Measurements from ENCODE around the gene CMC4.

DNA sequence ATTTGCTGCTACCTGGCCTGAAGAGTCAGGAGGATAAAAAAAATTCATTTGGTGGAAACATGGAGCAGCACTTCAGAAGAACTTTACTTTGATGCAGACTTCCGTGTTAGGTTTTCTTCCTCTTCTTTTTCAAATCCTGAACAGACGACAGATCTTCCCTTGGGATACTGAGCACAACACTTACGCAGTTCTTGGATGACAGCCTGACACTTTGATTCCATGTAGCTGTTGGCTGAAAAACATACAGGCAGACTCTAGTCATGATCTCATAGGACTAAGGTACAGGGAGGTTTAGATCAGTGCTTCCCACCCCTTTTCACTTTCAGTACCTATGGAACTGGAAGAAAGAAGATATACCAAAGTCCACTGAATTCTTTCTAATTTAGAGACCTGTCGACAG lies 9.2 kb downstream of the CMC4 start:
- TF ChIP-seq, protein P1, sequence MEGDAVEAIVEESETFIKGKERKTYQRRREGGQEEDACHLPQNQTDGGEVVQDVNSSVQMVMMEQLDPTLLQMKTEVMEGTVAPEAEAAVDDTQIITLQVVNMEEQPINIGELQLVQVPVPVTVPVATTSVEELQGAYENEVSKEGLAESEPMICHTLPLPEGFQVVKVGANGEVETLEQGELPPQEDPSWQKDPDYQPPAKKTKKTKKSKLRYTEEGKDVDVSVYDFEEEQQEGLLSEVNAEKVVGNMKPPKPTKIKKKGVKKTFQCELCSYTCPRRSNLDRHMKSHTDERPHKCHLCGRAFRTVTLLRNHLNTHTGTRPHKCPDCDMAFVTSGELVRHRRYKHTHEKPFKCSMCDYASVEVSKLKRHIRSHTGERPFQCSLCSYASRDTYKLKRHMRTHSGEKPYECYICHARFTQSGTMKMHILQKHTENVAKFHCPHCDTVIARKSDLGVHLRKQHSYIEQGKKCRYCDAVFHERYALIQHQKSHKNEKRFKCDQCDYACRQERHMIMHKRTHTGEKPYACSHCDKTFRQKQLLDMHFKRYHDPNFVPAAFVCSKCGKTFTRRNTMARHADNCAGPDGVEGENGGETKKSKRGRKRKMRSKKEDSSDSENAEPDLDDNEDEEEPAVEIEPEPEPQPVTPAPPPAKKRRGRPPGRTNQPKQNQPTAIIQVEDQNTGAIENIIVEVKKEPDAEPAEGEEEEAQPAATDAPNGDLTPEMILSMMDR (IDR thresholded peaks at IDR 0.05), result no peak
- TF ChIP-seq SIN3A (IDR thresholded peaks at IDR 0.05; ENCODE audit: borderline replicate concordance, insufficient read depth, low read depth, low read length) (no peak), TCF7L2 (IDR thresholded peaks at IDR 0.05; ENCODE audit: low read depth, low read length) (no peak)

Measured in Panc1 (cell line).